GM19395 (cell line): Measurements from ENCODE around the gene GLB1L.

ENCODE experiments used
- ATAC-seq: cut with Tn5 transposase; IDR thresholded peaks from one replicate; pipeline ENCODE4 v1.9.1; 2021; ENCODE audit warnings: mild to moderate bottlenecking, moderate library complexity; ENCODE audit not compliant: unreplicated experiment

Gene GLB1L

DNA sequence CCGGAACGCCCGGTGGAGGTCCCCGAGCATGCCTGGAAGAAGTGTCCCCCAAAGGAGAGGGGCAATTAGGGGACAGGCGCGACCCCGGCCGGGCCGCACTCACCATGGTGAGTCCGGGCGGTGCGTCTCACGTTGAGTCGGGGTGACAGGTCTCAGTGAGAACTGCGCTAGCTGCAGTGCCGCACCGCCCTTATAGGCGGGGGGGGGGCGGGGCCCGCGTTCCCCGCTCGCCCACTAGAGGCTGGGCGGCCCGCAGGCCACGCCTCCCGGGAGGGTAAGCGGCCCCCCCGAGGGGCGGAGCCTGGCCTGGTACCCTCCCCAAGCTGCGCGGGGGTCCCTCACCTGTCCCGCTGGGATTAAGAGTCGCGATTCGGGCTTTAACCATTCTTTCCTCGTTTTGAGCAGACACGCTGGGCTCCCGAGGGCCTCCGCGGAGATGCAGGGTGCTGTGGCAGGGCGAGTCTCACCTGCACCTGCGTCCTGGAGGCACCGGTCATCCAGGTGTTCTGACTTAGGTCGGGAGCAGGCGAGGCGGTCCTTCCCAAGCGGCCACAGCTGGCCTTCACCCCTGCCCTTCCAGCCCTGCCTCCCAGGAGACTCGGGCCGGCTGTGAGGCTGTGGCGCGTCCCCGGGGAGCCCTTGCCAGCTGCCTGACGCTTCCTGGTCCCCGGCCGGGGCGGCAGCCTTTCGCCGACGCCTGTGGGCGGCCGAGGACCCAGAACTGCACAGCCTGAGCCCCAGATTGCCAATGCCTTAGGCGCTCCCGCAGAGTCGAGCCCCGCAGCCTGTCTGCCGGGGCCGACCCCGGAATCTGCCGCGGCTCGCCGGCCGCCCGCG is 8.7 kb upstream of the GLB1L start, which contains the start of gene TUBA4A:
Gene TUBA4A (minus strand): TSS at position 166 of the 837 bp plus-strand sequence. CDS start 60 bp downstream, at position 106.
- ATAC-seq = peak; percentile 50

DNA sequence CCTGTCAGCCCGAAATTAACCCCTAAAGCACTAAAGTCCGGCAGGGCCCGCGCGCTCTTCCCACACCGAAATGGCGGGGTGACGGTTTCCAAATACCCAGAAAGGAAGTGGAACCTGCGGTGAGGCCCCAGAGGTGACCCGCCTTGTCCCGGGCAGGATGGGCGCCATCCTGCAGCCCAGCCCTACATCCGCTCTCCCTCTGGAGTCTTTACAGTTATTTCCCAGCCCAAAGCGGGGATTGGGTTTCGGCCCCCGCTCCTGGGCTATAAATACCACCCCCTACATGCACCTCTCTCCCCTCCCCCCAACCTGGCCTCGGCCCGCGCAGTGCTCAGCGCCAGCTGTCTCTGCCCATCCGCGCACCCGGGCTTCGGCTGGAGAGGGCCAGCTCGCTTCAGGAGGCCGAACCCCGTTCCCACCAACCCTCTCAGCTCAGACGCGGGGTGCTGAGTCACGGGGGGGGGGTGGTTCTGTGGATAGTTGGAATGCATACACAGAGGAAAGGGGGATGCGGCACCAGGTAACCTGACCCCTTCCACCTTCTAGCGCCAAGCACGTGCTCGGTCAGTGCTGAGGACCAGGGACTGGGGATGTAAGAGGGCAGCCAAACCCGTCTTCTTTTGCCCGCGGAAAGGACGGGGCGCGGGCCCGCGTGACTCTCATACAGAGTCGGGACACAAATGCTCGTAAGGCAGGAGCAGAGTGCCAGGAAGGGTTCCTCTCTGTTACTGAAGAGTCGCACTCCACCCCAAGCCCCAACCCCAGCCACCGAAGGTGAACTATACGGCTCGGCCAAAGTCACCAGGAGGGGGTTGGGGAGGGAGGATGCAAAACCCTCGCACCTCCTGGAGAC is 7.9 kb upstream of the GLB1L start, which contains the start of gene TUBA4B:
Gene TUBA4B (plus strand): TSS at position 344 of the 853 bp plus-strand sequence. CDS start 165 bp downstream, at position 509.
- peak; percentile 23 for ATAC-seq

DNA sequence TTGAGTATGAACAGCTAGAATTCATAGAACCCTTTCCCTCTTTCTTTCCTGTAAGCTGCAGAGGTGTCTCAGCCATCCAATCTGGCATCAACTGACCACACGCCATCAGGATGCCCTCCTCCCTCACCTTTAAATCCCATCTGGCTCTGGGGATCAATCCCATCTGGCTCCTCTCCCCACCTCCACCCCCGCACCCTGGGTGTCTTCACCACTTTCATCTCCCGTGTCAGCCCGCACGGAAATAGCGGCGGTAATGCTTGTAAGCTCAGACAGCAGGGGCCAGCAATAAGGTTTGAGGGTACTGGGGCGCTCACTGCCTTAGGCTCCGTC is 7.3 kb upstream of the GLB1L start:
- no peak for ATAC-seq

DNA sequence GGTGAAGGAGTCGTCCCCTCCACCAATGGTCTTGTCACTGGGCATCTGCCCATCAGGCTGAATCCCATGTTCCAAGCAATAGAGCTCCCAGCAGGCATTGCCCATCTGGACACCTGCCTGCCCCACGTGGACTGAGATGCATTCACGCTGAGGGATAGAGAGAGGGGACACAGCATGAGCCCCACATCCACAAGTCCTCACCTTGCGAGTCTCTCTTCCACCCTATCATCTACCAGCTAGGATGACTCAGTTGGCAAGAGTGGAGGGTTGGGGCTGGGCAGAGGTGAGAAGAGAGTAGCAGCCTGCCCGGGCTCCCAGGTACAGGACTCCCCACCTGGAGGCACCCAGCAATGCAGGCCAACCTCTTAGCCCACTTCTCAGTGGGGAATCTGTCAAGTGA is 6.8 kb upstream of the GLB1L start:
- no peak for ATAC-seq

DNA sequence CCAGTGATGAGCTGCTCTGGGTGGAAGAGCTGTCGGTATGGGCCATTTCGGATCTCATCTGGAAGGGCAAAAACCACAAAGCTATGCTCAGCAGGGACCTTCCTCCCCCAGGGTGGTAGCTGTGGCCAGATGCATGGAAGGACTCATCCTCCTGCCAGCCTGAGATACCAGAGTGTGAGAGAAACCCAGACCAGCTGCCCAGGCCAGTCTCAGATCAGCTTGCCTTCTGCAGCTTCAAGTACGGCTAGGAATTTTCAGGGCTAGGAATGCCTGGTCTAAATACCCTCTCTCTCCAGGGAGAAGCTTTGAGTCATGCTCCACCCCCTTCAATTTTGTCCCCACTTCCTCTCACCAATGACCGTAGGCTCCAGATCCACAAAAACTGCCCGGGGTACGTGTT is 6.4 kb upstream of the GLB1L start:
- ATAC-seq = no peak

DNA sequence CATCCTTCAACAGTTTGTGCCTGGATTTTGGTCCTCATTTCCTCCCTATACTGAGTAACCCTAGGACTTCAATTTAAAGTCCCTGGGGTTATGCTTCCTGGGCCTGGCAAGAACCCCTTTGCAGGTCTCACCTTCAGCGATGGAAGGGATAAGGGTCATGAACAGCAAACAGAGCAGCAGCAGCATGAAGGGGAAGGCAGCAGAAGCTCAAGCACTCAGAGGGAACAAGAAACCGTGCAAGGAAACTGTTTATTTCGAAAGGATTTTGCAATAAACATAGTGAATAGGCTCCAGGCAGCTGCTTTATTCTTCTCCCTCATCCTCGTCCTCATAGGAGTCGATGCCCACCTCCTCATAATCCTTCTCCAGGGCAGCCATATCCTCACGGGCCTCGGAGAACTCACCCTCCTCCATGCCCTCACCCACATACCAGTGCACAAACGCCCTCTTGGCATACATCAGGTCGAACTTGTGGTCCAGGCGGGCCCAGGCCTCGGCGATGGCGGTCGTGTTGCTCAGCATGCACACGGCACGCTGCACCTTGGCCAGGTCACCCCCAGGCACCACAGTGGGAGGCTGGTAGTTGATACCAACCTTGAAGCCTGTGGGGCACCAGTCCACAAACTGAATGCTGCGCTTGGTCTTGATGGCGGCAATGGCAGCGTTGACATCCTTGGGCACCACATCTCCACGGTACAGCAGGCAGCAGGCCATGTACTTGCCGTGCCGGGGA is 5.0 kb upstream of the GLB1L start:
- no peak for ATAC-seq

DNA sequence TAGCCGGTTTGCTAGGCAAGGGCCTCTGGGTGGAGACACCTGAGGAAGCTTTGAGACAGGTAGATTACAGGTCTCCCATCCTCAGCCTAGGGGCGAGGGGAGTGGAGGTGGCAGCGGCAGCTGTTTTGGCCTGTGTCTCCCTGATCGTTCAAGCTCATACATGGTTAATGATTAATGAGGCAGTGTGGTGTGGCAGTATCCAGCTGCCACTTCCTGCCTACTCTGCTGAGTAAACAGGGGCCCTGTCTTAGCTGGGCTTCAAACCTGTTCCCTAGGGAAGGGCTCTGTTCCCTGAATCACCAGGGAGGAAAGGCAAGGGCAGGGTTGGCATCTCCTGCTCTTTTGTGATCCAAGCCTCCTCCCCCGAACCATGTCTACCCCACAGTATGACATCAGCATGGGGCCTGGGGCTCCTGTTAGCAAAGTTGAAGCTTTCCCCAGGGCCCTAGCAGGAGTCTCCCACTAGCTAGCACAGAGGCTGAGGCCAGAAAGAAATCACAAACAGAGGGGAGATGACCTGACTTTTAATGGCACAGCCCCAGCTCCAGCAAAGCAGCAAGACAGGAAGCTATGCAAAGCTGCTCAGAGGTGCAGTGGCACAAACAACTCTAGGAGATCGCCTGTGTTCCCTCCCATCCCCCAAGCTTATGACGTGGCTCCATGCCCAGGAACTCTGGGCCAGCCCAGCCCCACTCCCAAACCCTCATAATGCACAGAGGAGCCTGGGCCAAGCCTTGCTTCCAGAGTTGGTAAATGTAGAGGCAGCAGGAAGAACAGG is 4.1 kb upstream of the GLB1L start:
- ATAC-seq = peak; percentile 52

DNA sequence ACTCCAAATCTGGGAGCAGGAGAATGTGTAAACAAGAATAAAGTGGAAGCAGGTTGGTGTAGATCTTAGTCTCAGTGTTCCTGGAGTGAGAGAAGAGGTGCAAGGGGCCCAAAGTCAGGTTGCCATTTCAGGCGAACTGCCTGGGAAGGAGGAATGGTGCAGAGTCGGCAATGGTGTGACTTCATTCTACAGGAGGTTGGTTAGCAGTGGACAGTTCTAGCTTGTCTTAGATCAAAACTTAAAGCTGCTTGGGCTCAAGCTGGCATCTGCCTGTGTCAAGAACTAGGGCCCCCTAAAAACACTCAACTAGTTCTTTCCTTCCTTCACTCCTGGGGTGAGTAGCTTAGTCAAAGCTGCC is 3.6 kb upstream of the GLB1L start:
- ATAC-seq = no peak

DNA sequence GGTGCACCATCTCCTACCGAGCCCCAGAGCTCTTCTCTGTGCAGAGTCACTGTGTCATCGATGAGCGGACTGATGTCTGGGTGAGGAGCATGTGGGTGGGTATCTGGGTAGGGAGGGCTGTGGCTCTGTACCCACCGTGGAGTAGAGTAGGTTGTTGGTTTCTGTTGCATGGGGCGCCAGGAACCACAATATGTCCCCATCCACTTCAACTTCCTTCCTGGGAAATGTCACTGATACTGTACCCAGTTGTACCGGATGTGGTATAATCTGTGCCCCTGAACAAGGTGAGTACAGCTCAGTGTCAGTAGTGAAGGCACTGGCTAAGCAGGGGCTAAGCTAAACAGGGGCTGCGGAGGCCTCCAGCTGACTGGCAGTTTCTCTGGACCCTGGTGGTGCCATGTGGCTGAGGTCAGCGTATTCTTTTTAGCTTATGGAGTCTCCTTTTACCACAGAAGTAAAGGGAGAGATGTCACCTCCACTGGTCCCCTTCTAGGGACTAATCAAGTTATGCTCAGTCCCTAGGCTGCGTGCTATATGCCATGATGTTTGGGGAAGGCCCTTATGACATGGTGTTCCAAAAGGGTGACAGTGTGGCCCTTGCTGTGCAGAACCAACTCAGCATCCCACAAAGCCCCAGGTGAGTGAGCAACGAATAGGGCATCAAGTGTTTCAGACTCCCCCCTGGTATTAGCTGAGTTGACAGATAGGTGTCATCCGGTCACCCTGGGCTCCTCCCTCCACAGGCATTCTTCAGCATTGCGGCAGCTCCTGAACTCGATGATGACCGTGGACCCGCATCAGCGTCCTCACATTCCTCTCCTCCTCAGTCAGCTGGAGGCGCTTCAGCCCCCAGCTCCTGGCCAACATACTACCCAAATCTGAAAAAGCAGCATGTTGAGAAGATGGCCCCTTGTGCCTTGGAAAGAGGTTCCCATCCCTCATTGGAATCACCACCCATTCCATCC is 2.7 kb upstream of the GLB1L start:
- no peak for ATAC-seq

DNA sequence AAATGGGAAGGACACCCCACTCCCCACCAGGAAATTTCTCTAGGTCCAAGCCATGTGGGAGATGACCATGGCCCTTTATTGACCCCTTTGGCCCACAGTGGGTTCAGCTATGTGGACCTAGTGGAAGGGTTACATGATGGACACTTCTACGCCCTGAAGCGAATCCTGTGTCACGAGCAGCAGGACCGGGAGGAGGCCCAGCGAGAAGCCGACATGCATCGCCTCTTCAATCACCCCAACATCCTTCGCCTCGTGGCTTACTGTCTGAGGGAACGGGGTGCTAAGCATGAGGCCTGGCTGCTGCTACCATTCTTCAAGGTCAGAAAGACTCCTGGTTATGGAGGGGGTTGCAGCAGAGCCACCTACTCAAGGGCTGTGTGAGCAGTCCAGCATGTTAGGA is 1.3 kb upstream of the GLB1L start:
- no peak for ATAC-seq

DNA sequence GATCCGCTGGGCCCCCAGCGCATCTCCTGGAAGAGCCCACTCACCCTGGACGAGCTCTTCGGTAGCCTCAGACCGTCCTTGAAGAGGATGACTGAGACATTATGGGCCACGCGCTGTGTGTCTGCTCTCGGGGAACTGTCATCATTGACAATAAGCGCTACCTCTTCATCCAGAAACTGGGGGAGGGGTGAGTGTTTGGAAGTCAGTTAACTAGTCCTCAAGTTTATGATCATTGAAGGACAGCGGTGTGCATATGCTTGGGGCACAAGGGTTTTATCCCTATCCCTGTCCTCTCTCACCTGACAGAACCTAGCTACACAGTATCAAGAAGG is 621 bp upstream of the GLB1L start:
- no peak for ATAC-seq

DNA sequence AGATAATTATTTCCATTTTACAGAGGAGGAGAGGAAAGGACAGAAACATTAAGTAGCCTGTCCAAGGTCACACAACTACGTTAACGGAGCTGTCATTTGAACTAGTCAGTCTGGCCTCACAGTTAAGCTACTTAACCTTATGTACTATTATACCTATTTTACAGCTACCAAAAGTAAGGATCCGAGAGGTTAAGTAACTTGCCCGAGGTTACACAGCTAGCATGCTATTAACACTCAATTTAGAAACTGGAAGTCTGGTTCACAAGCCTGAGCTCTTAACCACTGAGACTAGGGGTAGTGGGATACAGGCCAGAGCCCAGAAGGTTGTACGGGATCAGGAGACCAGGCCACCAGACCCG is 476 bp downstream of the GLB1L start:
- no peak for ATAC-seq

DNA sequence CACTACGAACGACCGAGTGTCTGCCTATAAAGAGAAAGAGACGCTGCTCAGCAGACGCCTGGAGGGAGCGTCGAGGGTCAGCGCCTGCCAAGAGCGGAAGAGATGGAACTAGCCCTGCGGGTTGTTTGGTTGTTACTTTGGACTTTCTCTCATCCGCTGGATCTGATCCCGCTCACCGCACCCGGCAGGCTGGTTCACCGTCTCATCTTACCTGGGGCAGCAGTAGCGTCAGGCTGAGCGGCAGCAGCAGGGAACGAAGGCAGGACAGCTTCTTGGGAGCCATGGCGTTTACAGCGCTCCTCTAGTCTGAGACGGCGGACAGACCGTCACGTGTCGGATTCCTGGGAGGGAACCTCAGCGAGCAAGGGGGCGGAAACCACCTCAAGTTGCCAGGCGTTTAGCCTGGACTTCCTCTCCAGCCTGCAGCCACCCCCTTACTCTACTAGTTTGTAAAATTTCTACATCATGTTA is 1.9 kb downstream of the GLB1L start:
- ATAC-seq = no peak

DNA sequence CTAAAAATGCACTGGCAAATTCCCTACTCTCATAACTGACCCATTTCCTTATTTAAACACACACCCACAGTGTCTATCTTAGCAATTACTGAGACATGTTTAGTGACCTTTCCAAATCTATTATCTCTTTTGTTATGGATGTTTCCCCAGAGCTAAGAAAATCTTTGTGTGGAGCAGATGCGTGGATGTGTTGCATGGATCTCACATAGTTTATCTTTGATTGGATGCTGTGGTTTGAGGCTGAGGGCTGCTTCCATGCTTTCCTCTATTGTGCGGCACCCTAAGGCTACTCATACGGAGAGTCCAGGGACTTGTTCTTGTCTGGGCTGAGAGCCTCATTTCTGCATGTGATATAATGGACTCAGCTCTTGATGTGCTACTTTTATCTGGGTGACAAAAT is 10.9 kb downstream of the GLB1L start:
- no peak for ATAC-seq

DNA sequence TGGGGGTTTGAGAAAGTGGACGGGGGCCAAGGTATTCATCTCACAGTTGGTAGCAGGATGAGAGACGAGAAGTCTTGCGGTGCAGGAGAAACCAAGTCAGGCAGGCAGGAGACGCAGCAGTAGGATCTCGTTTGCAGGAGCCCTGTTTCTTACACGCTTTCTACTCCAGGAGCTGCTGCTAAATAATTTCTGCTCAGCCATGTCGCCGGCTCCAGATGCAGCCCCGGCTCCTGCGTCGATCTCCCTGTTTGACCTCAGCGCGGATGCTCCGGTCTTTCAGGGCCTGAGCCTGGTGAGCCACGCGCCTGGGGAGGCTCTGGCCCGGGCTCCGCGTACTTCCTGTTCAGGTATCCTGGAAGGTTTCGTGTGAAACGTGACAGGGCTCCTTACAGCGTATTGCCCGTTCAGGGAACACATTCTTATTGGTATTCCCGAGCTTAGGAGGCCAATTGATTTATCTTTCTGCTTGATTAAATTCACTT is 15.1 kb downstream of the GLB1L start:
- ATAC-seq = peak; percentile 19

DNA sequence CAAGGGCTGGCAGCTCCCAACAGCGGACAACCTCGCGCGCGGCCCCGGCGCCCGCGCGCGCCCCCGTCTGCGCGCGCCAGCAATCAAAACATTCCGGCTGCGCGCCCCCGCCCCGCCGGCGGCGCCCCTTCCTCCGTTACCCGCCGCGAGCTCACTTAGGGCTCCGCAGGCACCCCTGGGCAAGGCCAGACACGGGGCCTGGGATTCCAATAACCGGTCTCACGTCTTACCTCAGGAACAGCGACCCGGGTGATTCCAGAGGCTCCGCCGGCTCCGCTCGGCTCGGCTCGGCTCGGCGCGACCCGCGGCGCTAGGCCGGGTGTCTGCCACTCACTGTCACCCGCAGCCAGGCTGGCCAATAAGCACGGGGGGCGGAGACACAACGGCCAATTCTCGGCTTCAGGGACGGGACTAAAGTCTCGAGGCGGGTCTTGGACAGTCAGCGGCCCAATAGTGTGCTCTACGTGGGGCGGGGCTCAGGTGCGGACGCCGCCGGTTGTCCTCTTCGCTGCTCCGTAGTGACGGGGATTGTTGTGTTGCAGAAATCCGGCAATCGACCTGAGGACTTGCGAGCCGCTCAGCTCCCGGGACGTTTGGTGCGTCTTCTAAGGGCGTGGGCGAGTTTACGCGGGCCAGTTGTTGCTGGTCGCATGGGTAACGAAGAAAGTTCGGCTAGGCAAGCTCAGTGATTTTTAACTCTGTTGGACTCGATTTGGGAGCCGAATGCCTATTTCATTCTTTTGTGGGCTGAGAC is 15.8 kb downstream of the GLB1L start, which contains the start of the genes ANKZF1 and ATG9A:
Gene ANKZF1 (plus strand): TSS at position 502 of the 754 bp plus-strand sequence. CDS start 452 bp downstream, outside the sequence.
Gene ATG9A (minus strand): TSS at position 332 of the 754 bp plus-strand sequence. CDS start 1,612 bp downstream, outside the sequence.
- ATAC-seq = peak; percentile 97

DNA sequence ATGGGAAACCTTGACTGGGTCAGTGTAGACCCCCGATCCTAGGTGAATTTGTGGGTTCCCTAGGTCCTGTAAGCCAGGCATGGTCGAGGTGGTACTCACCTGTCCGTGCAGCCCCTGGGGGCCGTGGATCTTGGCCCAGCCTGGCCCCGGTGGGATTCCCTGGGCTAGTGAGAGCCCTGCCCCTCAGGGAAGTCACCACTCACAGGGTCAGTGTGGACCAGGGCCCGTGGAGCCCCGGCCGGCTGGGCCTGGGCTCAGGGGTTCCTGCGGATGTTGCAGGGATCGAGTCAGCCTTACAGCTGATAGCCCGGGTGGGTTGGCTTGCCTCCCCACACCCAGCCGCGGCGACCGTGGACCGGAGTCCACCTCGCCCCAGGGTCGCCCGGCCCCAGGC is 16.3 kb downstream of the GLB1L start:
- ATAC-seq = peak; percentile 21
